NCI-H1105 (cell line): ENCODE measurements around the gene NRG3.

Source experiments
- DNase-seq: peaks from one replicate; lab custom pipeline; 2025; lab: John Stamatoyannopoulos, UW

Gene NRG3

GRCh38 chr10:82391971-82392370 lies 517.0 kb downstream of the NRG3 start:
- no peak for DNase-seq

GRCh38 chr10:82392533-82392932 lies 517.5 kb downstream of the NRG3 start:
- DNase-seq, result no peak

- peak; percentile 11 for DNase-seq
These were observed 519.1 kb downstream of the NRG3 start for GRCh38 chr10:82394122-82394521.

- no peak for DNase-seq
These were observed 520.0 kb downstream of the NRG3 start for GRCh38 chr10:82394987-82395386.

GRCh38 chr10:82396886-82397285 lies 521.9 kb downstream of the NRG3 start:
- DNase-seq, result no peak

- DNase-seq, result no peak
These were observed 522.9 kb downstream of the NRG3 start for GRCh38 chr10:82397854-82398253.

GRCh38 chr10:82399850-82400249 lies 524.9 kb downstream of the NRG3 start:
- no peak for DNase-seq

- DNase-seq, result no peak
These were observed 525.8 kb downstream of the NRG3 start for GRCh38 chr10:82400841-82401240.

- DNase-seq, result no peak
These were observed 528.0 kb downstream of the NRG3 start for GRCh38 chr10:82402906-82403401.

- DNase-seq, result no peak
These were observed 534.7 kb downstream of the NRG3 start for GRCh38 chr10:82409671-82410070.

GRCh38 chr10:82411416-82411815 lies 536.4 kb downstream of the NRG3 start:
- DNase-seq, result no peak

GRCh38 chr10:82420001-82420400 lies 545.0 kb downstream of the NRG3 start:
- no peak for DNase-seq

GRCh38 chr10:82429302-82429701 lies 554.3 kb downstream of the NRG3 start:
- no peak for DNase-seq

GRCh38 chr10:82438277-82438676 lies 563.3 kb downstream of the NRG3 start:
- DNase-seq, result no peak

GRCh38 chr10:82440775-82441174 lies 565.8 kb downstream of the NRG3 start:
- no peak for DNase-seq

- no peak for DNase-seq
These were observed 577.1 kb downstream of the NRG3 start for GRCh38 chr10:82452046-82452445.

- no peak for DNase-seq
These were observed 577.7 kb downstream of the NRG3 start for GRCh38 chr10:82452676-82453075.

GRCh38 chr10:82453678-82454293 lies 578.8 kb downstream of the NRG3 start:
- no peak for DNase-seq

- peak; percentile 10 for DNase-seq
These were observed 588.0 kb downstream of the NRG3 start for GRCh38 chr10:82462910-82463551.

GRCh38 chr10:82463614-82464013 lies 588.6 kb downstream of the NRG3 start:
- peak; percentile 50 for DNase-seq

- DNase-seq, result no peak
These were observed 589.3 kb downstream of the NRG3 start for GRCh38 chr10:82464191-82464818.

- DNase-seq, result peak; percentile 17
These were observed 590.0 kb downstream of the NRG3 start for GRCh38 chr10:82464966-82465365.

- no peak for DNase-seq
These were observed 593.5 kb downstream of the NRG3 start for GRCh38 chr10:82468453-82468852.
